GM23338 (cell line): Measurements from ENCODE around the gene NKAPL.

Experiments
- CREB1 ChIP-seq: fragments of 250-450 bp; sonication (Bioruptor Pico); IDR thresholded peaks from 2 replicates; pipeline ENCODE4 v1.5.0; 2020; ENCODE audit warnings: low read depth, mild to moderate bottlenecking, moderate library complexity
- CTCF ChIP-seq, 2 experiments: fragments of 200-600 bp in 1 of 2; sonication (generic) in 1 of 2; conservative IDR thresholded peaks; 2 replicates each; pipeline versions ENCODE4 v1.5.1 to v1.6.1; 2016 to 2017; ENCODE audit warnings: antibody characterized with exemption in 2 of 2, low read depth in 2 of 2, mild to moderate bottlenecking in 2 of 2, moderate library complexity in 1 of 2
- EZH2 ChIP-seq: fragments of 200-600 bp; sonication (generic); IDR thresholded peaks from one replicate; pipeline ENCODE4 v1.8.0; 2017; ENCODE audit warnings: antibody characterized with exemption, mild to moderate bottlenecking, low read depth; ENCODE audit not compliant: unreplicated experiment
- EZH2phosphoT487 ChIP-seq: fragments of 200-600 bp; sonication (generic); IDR thresholded peaks from one replicate; pipeline ENCODE4 v1.8.1; 2018; ENCODE audit warnings: antibody characterized with exemption; ENCODE audit not compliant: unreplicated experiment
- NANOG ChIP-seq: IDR thresholded peaks from 2 replicates; pipeline ENCODE4 v1.6.1; 2016; ENCODE audit warnings: antibody characterized with exemption, borderline replicate concordance
- POLR2AphosphoS5 ChIP-seq: IDR thresholded peaks from 2 replicates; pipeline ENCODE4 v1.6.1; 2016; ENCODE audit warnings: antibody characterized with exemption, low read depth
- REST ChIP-seq: IDR thresholded peaks from one replicate; pipeline ENCODE4 v1.6.1; 2018; ENCODE audit warnings: antibody characterized with exemption; ENCODE audit not compliant: unreplicated experiment
- ZNF114 ChIP-seq: fragments of 250-450 bp; sonication (Bioruptor Pico); IDR thresholded peaks from 2 replicates; pipeline ENCODE4 v1.5.0; 2020; ENCODE audit warnings: mild to moderate bottlenecking, moderate library complexity
- ZNF331 ChIP-seq: fragments of 250-450 bp; sonication (Bioruptor Pico); IDR thresholded peaks from 2 replicates; pipeline ENCODE4 v1.5.0; 2020; ENCODE audit warnings: low read depth, mild to moderate bottlenecking, moderate library complexity
- ZNF462 ChIP-seq: fragments of 250-450 bp; sonication (Bioruptor Pico); IDR thresholded peaks from 2 replicates; pipeline ENCODE4 v1.5.0; 2020; ENCODE audit warnings: mild to moderate bottlenecking, moderate library complexity

- TF ChIP-seq POLR2AphosphoS5 (no peak), CTCF (conservative IDR thresholded peaks at IDR 0.05; ENCODE audit: low read depth in 2 of 2) (no peak), CREB1 (CRISPR knock-in tag) (no peak), REST (no peak), ZNF114 (CRISPR knock-in tag) (no peak), EZH2 (no peak), EZH2phosphoT487 (no peak), NANOG (no peak), ZNF331 (CRISPR knock-in tag) (no peak), ZNF462 (no peak)
Observed at GRCh38 chr6:28250747-28251146, 8.3 kb upstream of the NKAPL start.
